NCI-H526 treated with DMSO at 0.1 percent for 48 hours (cell line): ENCODE data around the gene FBXO10.
"Not testable (repeated sequence)": the region's sequence is repeated elsewhere in the genome, so short reads cannot be mapped to it uniquely, and the experiment has no call there.

ENCODE experiments used
- DNase-seq: peaks from one replicate; lab custom pipeline; 2025; lab: John Stamatoyannopoulos, UW

Gene FBXO10

GRCh38 chr9:37575921-37576721 is at the start of gene FBXO10:
Gene FBXO10 (minus strand): TSS chr9:37576380. CDS start chr9:37541768, 34,612 bp downstream.
- peak; percentile 45 for DNase-seq

GRCh38 chr9:37625758-37626147 is 49.6 kb upstream of the FBXO10 start:
- DNase-seq, result no peak

GRCh38 chr9:37625036-37625757 is 49.0 kb upstream of the FBXO10 start:
- DNase-seq, result no peak

- no peak for DNase-seq
Measured at GRCh38 chr9:37624073-37624472, 47.9 kb upstream of the FBXO10 start.

- no peak for DNase-seq
Measured at GRCh38 chr9:37623267-37623666, 47.1 kb upstream of the FBXO10 start.

- DNase-seq, result no peak
Measured at GRCh38 chr9:37622462-37622861, 46.3 kb upstream of the FBXO10 start.

GRCh38 chr9:37621273-37622121 is 45.3 kb upstream of the FBXO10 start:
- no peak for DNase-seq

GRCh38 chr9:37620396-37620795 is 44.2 kb upstream of the FBXO10 start:
- DNase-seq, result no peak

GRCh38 chr9:37619806-37620205 is 43.6 kb upstream of the FBXO10 start:
- DNase-seq, result no peak

GRCh38 chr9:37618817-37619216 is 42.6 kb upstream of the FBXO10 start:
- DNase-seq, result no peak

- no peak for DNase-seq
Measured at GRCh38 chr9:37617832-37618231, 41.7 kb upstream of the FBXO10 start.

GRCh38 chr9:37617161-37617560 is 41.0 kb upstream of the FBXO10 start:
- no peak for DNase-seq

GRCh38 chr9:37611961-37612360 is 35.8 kb upstream of the FBXO10 start:
- no peak for DNase-seq

GRCh38 chr9:37611014-37611413 is 34.8 kb upstream of the FBXO10 start:
- peak; percentile 20 for DNase-seq

- no peak for DNase-seq
Measured at GRCh38 chr9:37609735-37610397, 33.7 kb upstream of the FBXO10 start.

GRCh38 chr9:37608250-37608649 is 32.1 kb upstream of the FBXO10 start:
- DNase-seq, result no peak

GRCh38 chr9:37604296-37604695 is 28.1 kb upstream of the FBXO10 start:
- no peak for DNase-seq

- no peak for DNase-seq
Measured at GRCh38 chr9:37602817-37603216, 26.6 kb upstream of the FBXO10 start.

- DNase-seq, result not testable (repeated sequence)
Measured at GRCh38 chr9:37602061-37602460, 25.9 kb upstream of the FBXO10 start.

GRCh38 chr9:37596504-37596903 is 20.3 kb upstream of the FBXO10 start:
- no peak for DNase-seq

GRCh38 chr9:37593883-37594448 is 17.8 kb upstream of the FBXO10 start:
- DNase-seq, result no peak
